ENCODE measurements around the gene TBX10.
"Not testable (repeated sequence)": the region's sequence is repeated elsewhere in the genome, so short reads cannot be mapped to it uniquely, and the experiment has no call there.

The TBX10 gene

DNA sequence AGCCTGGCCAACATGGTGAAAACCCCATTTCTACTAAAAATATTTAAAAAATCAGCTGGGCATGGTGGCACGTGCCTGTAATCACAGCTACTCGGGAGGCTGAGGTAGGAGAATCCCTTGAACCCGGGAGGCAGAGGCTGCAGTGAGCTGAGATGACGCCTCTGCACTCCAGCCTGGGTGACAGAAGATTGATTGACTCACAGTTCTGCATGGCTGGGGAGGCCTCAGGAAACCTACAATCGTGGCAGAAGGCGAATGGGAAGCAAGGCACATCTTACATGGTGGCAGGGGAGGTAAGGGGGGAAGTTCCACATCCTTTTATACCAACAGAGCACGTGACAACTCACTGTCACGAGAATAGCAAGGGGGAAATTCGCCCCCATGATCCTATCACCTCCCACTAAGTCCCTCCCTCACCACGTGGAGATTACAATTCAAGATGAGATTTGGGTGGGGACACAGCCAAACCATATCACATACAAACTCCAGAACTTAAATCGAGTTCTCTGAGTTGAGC, 50.6 kb downstream of the TBX10 start:
- in situ Hi-C loops (cut with HindIII; ENCODE audit: low pct_ligation_motif_present, low pct_unique_long_range_greater_than_20kb, low sequenced_read_pairs); DNase-seq: not testable (repeated sequence)

DNA sequence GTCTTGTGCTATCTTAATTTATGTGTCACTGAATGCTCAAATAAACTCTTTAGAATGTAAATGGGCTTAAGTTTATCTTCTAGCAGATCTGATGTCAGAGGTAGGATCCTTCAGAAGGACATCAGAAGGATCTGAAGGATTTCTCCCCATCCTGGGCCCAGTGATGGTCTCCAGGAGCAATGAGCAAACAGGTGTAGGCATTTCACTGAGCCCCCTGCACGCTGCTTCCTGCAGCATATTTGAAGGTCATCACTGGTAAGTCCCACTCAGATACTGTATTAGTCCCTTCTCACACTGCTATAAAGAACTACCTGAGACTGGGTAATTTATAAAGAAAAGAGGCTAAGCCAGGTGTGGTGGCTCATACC, 51.4 kb downstream of the TBX10 start:
- no peak for DNase-seq
- in situ Hi-C loops (cut with HindIII; ENCODE audit: low pct_ligation_motif_present, low pct_unique_long_range_greater_than_20kb, low sequenced_read_pairs): no loop called here

GRCh38 chr11:67586568-67587250, 52.9 kb downstream of the TBX10 start:
- in situ Hi-C loops (cut with HindIII; ENCODE audit: low pct_ligation_motif_present, low pct_unique_long_range_greater_than_20kb, low sequenced_read_pairs): no loop called here
- no peak for DNase-seq

GRCh38 chr11:67585911-67586310, 53.7 kb downstream of the TBX10 start:
- in situ Hi-C loops (cut with HindIII; ENCODE audit: low pct_ligation_motif_present, low pct_unique_long_range_greater_than_20kb, low sequenced_read_pairs): no loop called here
- DNase-seq: no peak

- in situ Hi-C loops (cut with HindIII; ENCODE audit: low pct_ligation_motif_present, low pct_unique_long_range_greater_than_20kb, low sequenced_read_pairs): no loop called here
- no peak for DNase-seq
Observed at GRCh38 chr11:67584881-67585873, 54.4 kb downstream of the TBX10 start.

DNA sequence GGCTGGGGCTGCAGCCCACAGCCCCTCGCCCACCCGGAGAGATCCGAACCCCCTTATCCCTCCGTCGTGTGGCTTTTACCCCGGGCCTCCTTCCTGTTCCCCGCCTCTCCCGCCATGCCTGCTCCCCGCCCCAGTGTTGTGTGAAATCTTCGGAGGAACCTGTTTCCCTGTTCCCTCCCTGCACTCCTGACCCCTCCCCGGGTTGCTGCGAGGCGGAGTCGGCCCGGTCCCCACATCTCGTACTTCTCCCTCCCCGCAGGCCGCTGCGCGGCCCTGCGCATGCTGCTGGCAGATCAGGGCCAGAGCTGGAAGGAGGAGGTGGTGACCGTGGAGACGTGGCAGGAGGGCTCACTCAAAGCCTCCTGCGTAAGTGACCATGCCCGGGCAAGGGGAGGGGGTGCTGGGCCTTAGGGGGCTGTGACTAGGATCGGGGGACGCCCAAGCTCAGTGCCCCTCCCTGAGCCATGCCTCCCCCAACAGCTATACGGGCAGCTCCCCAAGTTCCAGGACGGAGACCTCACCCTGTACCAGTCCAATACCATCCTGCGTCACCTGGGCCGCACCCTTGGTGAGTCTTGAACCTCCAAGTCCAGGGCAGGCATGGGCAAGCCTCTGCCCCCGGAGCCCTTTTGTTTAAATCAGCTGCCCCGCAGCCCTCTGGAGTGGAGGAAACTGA, 55.2 kb downstream of the TBX10 start:
- no peak for DNase-seq
- in situ Hi-C loops (cut with HindIII; ENCODE audit: low pct_ligation_motif_present, low pct_unique_long_range_greater_than_20kb, low sequenced_read_pairs): no loop called here

GRCh38 chr11:67583247-67584204, 56.0 kb downstream of the TBX10 start, which contains the start of gene GSTP1:
Gene GSTP1 (plus strand): TSS chr11:67583812. CDS start chr11:67583844, 32 bp downstream.
- DNase-seq: peak; percentile 88
- in situ Hi-C loops (cut with HindIII; ENCODE audit: low pct_ligation_motif_present, low pct_unique_long_range_greater_than_20kb, low sequenced_read_pairs): no loop called here

DNA sequence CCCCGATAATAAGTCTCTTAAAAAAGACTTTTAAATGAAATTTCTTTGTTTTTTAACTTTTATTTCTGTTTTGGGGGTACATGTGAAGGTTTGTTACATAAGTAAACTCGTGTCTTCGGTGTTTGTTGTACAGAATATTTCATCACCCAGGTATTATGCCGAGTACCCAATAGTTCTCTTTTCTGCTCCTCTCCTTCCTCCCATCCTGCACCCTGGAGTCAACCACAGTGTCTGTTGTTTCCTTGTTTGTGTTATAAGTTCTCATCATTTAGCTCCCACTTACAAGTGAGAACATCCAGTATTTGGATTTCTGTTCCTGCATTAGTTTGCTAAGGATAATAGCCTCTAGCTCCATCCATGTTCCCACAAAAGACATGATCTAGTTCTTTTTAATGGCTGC, 57.6 kb downstream of the TBX10 start:
- DNase-seq: no peak
- in situ Hi-C loops (cut with HindIII; ENCODE audit: low pct_ligation_motif_present, low pct_unique_long_range_greater_than_20kb, low sequenced_read_pairs): no loop called here

DNA sequence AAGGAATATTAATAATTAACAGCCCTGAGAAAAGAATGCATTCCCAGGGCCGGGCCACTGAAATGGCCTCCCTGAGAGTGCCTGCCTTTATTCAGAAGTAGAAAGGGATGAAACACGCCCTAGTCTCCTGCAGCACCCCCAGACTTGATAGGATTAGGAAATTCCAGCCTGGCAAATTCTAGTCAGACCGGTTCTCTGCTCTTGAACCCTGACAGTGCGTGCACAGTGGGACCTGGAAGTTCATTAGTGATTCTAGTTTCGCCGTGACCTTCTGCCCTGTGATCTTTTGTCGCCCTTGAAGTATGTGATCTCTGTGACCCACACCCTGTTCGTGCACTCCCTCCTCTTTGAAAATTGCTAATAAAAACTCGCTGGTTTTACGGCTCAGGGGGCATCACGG, 58.1 kb downstream of the TBX10 start:
- peak; percentile 63 for DNase-seq
- in situ Hi-C loops (cut with HindIII; ENCODE audit: low pct_ligation_motif_present, low pct_unique_long_range_greater_than_20kb, low sequenced_read_pairs): no loop called here
